Coronary artery (tissue), 2 donors: Measurements from ENCODE around the gene RNF149.

Source experiments
- DNase-seq: peaks from one replicate; pipeline ENCODE4 v3.0.0-alpha.2; 2017; ENCODE audit warnings: low spot score
- H3K27ac ChIP-seq, 2 donors: fragments of 200-600 bp; sonication (generic); one replicate each; pipeline ENCODE4 v1.5.1; 2016 to 2019
- H3K4me3 ChIP-seq: fragments of 200-600 bp; sonication (generic); 2 replicates; pipeline ENCODE4 v1.5.1; 2016; ENCODE audit warnings: mild to moderate bottlenecking, moderate library complexity
- TF ChIP-seq, protein P1 (sequence below): fragments of 200-600 bp; sonication (generic); IDR thresholded peaks from one replicate; pipeline ENCODE4 v1.5.1; 2019; ENCODE audit warnings: antibody characterized with exemption

Gene RNF149

DNA sequence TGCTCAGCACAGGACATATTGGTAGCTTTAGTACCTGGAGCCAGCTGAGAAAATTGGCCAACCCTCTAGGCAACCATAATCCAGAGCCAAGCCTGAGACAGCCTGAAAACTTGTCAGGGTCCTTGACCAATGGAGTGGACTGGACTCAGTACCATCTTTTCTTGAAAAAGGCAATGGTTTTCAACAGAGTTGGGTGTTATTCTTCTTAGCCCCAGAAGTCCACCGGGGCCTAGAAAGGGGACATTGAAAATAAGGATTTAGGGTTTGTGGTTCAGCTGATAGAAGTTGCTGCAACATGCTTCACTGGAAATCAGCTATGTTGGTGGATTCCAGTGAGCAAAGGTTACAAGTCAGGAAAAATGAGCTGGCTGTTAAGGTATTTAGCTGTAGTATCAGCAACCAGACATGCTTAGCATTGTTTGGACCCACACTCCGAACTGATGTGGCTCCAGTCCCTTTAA is 77.9 kb downstream of the RNF149 start:
- TF ChIP-seq, protein P1, sequence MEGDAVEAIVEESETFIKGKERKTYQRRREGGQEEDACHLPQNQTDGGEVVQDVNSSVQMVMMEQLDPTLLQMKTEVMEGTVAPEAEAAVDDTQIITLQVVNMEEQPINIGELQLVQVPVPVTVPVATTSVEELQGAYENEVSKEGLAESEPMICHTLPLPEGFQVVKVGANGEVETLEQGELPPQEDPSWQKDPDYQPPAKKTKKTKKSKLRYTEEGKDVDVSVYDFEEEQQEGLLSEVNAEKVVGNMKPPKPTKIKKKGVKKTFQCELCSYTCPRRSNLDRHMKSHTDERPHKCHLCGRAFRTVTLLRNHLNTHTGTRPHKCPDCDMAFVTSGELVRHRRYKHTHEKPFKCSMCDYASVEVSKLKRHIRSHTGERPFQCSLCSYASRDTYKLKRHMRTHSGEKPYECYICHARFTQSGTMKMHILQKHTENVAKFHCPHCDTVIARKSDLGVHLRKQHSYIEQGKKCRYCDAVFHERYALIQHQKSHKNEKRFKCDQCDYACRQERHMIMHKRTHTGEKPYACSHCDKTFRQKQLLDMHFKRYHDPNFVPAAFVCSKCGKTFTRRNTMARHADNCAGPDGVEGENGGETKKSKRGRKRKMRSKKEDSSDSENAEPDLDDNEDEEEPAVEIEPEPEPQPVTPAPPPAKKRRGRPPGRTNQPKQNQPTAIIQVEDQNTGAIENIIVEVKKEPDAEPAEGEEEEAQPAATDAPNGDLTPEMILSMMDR = no peak
- no peak for DNase-seq
- no peak overlapping the region for H3K4me3 ChIP-seq
- H3K27ac ChIP-seq = no peak overlapping the region
